Natural killer cell (primary cell): ENCODE results near the gene NMT2. TPM values are rescaled to one million over a fixed set of nuclear protein-coding genes. Genes with fewer than 3 reads are reported as not detected.

Experiments used
- ATAC-seq, 3 donors: fragments of 150-1000 bp in 2 of 3; fragments of 200-7000 bp in 1 of 3; cut with Tn5 transposase; 1 replicate in 1 of 3; 2 replicates in 2 of 3; pipeline ENCODE4 v1.10.0; 2021; ENCODE audit warnings: mild to moderate bottlenecking in 2 of 3, moderate library complexity in 2 of 3
- DNase-seq, 2 donors: peaks; one replicate each; pipeline versions ENCODE4 v3.0.0 to v3.0.0-alpha.2; 2013 to 2021; ENCODE audit warnings: mixed read lengths in 1 of 2
- H3K27ac ChIP-seq: one replicate; pipeline ENCODE4 v1.5.1; 2013; ENCODE audit warnings: mild to moderate bottlenecking, low read length
- H3K27me3 ChIP-seq: one replicate; pipeline ENCODE4 v1.6.1; 2013; ENCODE audit warnings: low read length; ENCODE audit not compliant: control insufficient read depth, insufficient read depth
- H3K36me3 ChIP-seq: one replicate; pipeline ENCODE4 v1.6.1; 2013; ENCODE audit warnings: low read length; ENCODE audit not compliant: control insufficient read depth, insufficient read depth
- H3K4me1 ChIP-seq: one replicate; pipeline ENCODE4 v1.6.1; 2013; ENCODE audit warnings: low read length; ENCODE audit not compliant: control insufficient read depth, insufficient read depth
- H3K4me3 ChIP-seq: one replicate; pipeline ENCODE4 v1.5.1; 2013; ENCODE audit warnings: low read length
- H3K9me3 ChIP-seq: one replicate; pipeline ENCODE4 v1.6.1; 2013; ENCODE audit warnings: low read length; ENCODE audit not compliant: control insufficient read depth, insufficient read depth
- H3K27ac Mint-ChIP-seq, 2 donors: one replicate each; pipeline ENCODE4 v1.8.0; 2022; ENCODE audit warnings: mild to moderate bottlenecking in 2 of 2, mixed read lengths in 2 of 2, moderate library complexity in 1 of 2
- H3K27me3 Mint-ChIP-seq, 2 donors: one replicate each; pipeline ENCODE4 v1.8.0; 2022; ENCODE audit warnings: low read depth in 2 of 2, mixed read lengths in 2 of 2
- H3K36me3 Mint-ChIP-seq: one replicate; pipeline ENCODE4 v1.8.0; 2022; ENCODE audit warnings: mixed read lengths
- H3K4me1 Mint-ChIP-seq, 2 donors: one replicate each; pipeline ENCODE4 v1.8.0; 2022; ENCODE audit warnings: mixed read lengths in 2 of 2
- H3K4me3 Mint-ChIP-seq: one replicate; pipeline ENCODE4 v1.8.0; 2022; ENCODE audit warnings: mild to moderate bottlenecking, moderate library complexity, mixed read lengths
- H3K9me3 Mint-ChIP-seq, 2 donors: one replicate each; pipeline ENCODE4 v1.8.0; 2022; ENCODE audit warnings: mixed read lengths in 2 of 2
- WGBS: methylation state at CpG from one replicate; pipeline ENCODE4 v1.1.7; 2013; ENCODE audit warnings: missing lambda C conversion rate; ENCODE audit not compliant: insufficient coverage; 5-methylcytosine and 5-hydroxymethylcytosine counted together
- intact Hi-C: fragments of 100-400 bp; cut with micrococcal nuclease; formaldehyde crosslinking; loops from one replicate; pipeline ENCODE4 v1.14.2; 2022
- total RNA-seq, 4 donors: library from RNA; stranded (reverse); fragments of 120-200 nt in 1 of 4; gene quantifications; one replicate each; pipeline versions ENCODE4 v1.2.3 to v1.2.4, GENCODE V29; 2013 to 2022
- TF ChIP-seq, protein P1 (sequence below): fragments of 200-600 bp; IDR thresholded peaks from one replicate; pipeline ENCODE4 v1.8.0; 2022; ENCODE audit warnings: antibody characterized with exemption

NMT2 gene
- total RNA-seq, 3 donors from 2014 or later (not counting 1 experiment from before 2014, with no cell fraction given) = 18.9 to 34.9 (median 28.8) TPM

DNA sequence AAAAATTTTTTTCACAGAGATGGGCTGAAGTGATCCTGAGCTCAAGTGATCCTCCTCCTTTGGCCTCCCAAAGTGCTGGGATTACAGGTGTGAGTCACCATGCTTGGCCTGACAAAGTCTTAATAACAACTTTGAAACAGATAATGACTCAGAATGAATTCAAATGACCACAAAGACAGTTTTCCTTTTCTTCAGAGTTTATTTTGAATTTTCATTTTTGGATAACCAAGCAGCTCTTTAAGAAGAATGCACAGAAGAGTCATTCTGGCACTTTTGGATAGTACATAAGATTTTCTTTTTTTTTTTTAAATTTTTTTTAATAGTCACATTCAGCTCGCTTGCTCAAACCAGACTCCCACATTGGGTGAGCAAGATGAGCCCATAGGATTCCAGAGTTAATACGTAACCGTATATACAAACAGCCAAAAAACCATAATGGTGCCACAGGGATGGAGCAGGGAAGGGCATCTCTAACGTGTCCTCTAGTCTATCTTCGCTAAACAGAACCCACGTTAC, 43.0 kb upstream of the NMT2 start:
- no peak overlapping the region for H3K27ac Mint-ChIP-seq

DNA sequence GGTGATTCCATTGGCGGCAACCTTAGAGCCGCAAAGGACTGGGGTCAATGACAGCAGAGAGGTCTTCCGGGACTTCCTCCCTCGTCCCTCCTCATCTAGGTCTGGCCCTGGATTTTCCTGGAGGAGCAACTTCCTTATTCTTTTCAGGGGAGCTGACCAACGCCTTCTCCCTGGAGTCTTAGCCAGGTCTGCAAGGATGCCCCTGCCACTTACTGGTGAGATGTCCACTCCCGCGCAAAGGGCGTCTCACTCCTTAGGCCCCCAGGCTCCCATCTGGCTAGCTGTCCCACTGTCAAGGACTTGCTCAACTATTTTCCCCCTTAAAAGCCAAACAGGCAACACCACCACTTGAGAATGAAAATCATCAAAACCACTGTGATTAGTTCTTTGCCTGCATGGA, 42.0 kb upstream of the NMT2 start:
- ATAC-seq = no peak
- Mint-ChIP-seq H3K4me1 (peaks cover 23 to 24% of the 10 kb centered on the region in 2 donors), H3K27ac (peak overlapping the region; percentile 82 to 84)

More for the DNA sequence above, 43.0 kb upstream of the NMT2 start:
- Mint-ChIP-seq H3K36me3 (no peaks in the 10 kb centered on the region), H3K4me3 (no peak overlapping the region), H3K4me1 (peaks cover 23 to 24% of the 10 kb centered on the region in 2 donors), H3K9me3 (no peaks in the 10 kb centered on the region), H3K27me3 (no peaks in the 10 kb centered on the region)
- H3K27me3 ChIP-seq = no peaks in the 10 kb centered on the region
- TF ChIP-seq, protein P1, sequence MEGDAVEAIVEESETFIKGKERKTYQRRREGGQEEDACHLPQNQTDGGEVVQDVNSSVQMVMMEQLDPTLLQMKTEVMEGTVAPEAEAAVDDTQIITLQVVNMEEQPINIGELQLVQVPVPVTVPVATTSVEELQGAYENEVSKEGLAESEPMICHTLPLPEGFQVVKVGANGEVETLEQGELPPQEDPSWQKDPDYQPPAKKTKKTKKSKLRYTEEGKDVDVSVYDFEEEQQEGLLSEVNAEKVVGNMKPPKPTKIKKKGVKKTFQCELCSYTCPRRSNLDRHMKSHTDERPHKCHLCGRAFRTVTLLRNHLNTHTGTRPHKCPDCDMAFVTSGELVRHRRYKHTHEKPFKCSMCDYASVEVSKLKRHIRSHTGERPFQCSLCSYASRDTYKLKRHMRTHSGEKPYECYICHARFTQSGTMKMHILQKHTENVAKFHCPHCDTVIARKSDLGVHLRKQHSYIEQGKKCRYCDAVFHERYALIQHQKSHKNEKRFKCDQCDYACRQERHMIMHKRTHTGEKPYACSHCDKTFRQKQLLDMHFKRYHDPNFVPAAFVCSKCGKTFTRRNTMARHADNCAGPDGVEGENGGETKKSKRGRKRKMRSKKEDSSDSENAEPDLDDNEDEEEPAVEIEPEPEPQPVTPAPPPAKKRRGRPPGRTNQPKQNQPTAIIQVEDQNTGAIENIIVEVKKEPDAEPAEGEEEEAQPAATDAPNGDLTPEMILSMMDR = no peak
- no peak for DNase-seq
- no peak overlapping the region for H3K27ac ChIP-seq
- WGBS = 90% methylated on average over 6 of the region's 6 CpGs
- H3K4me1 ChIP-seq = peaks cover 27% of the 10 kb centered on the region
- intact Hi-C loops = no loop called here
- H3K9me3 ChIP-seq = no peaks in the 10 kb centered on the region
- no peak overlapping the region for H3K4me3 ChIP-seq
- no peaks in the 10 kb centered on the region for H3K36me3 ChIP-seq
- no peak for ATAC-seq

DNA sequence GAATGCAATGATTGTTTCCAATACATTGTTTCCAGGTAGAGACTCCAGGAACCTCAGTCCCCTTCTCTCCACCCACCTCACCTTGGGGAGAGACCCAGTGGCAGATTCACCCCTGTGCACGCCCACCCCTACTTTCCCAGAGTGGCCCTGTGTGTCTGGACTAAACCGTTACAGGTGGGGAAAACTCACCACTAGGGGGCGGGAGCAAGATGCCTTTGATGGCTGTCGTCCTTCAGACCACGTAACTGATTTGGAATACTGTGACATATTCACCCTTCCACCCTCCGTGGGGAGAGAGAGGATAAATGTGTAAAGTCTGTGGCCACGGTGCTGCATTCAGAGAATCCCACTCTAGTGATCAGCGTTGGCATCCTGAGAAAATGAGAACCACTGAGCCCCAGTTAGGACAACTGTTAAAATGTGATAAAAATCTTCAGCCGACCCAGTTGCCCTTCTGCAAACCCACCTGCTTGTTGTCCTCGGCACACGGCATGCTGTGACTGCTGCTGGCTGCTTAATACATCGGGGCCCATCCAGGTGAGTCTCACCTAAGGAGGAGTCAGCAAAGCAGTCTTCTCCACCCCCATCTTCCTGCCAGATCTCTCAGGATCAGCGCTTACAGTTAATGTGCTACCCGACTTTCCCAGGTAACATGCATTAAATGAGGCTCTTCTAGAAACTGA, 41.5 kb upstream of the NMT2 start:
- Histone ChIP-seq H3K4me3 (no peak overlapping the region), H3K4me1 (peaks cover 27% of the 10 kb centered on the region), H3K27ac (no peak overlapping the region), H3K36me3 (no peaks in the 10 kb centered on the region), H3K9me3 (no peaks in the 10 kb centered on the region), H3K27me3 (no peaks in the 10 kb centered on the region)
- Mint-ChIP-seq H3K27me3 (no peaks in the 10 kb centered on the region), H3K4me3 (no peak overlapping the region), H3K4me1 (peaks cover 23 to 24% of the 10 kb centered on the region in 2 donors), H3K27ac (peak overlapping the region; percentile 82 to 84), H3K9me3 (no peaks in the 10 kb centered on the region), H3K36me3 (no peaks in the 10 kb centered on the region)
- peak; percentile 53 to 91 for DNase-seq
- peak; percentile 54 to 71 (median 62) for ATAC-seq
- TF ChIP-seq, protein P1 = peak; percentile 92
- WGBS = 24% methylated on average over 12 of the region's 14 CpGs
- intact Hi-C loops = no loop called here

More for the DNA sequence above, 42.0 kb upstream of the NMT2 start:
- Histone ChIP-seq H3K4me1 (peaks cover 27% of the 10 kb centered on the region), H3K4me3 (no peak overlapping the region), H3K9me3 (no peaks in the 10 kb centered on the region), H3K36me3 (no peaks in the 10 kb centered on the region), H3K27ac (no peak overlapping the region), H3K27me3 (no peaks in the 10 kb centered on the region)
- Mint-ChIP-seq H3K4me3 (no peak overlapping the region), H3K36me3 (no peaks in the 10 kb centered on the region), H3K27me3 (no peaks in the 10 kb centered on the region), H3K9me3 (no peaks in the 10 kb centered on the region)
- intact Hi-C loops = no loop called here
- TF ChIP-seq, protein P1 = no peak
- no peak for DNase-seq
- 94% methylated on average over 8 of the region's 8 CpGs for WGBS
